CD4-positive, alpha-beta T cell (primary cell): ENCODE data around the gene ZSCAN5C. TPM values are rescaled to one million over a fixed set of nuclear protein-coding genes. Genes with fewer than 3 reads are reported as not detected.
"Not testable (repeated sequence)": the region's sequence is repeated elsewhere in the genome, so short reads cannot be mapped to it uniquely, and the experiment has no call there.

Experiments
- ATAC-seq: fragments of 200-7000 bp; cut with Tn5 transposase; one replicate; pipeline ENCODE4 v1.10.0; 2022; ENCODE audit warnings: mild to moderate bottlenecking; ENCODE audit not compliant: poor library complexity
- CTCF ChIA-PET: fragments of 350-600 bp; sonication (Branson Sonifier 250); formaldehyde crosslinking; loops from one replicate; lab custom pipeline; 2021; ENCODE audit warnings: antibody characterized with exemption, inconsistent platforms; lab: Charles Lee
- POLR2A ChIA-PET: fragments of 350-600 bp; sonication (Branson Sonifier 250); formaldehyde crosslinking; loops from one replicate; lab custom pipeline; 2021; ENCODE audit warnings: antibody characterized with exemption, inconsistent platforms; lab: Charles Lee
- DNase-seq, 14 experiments: peaks; one replicate each; pipeline ENCODE4 v3.0.0-alpha.2; 2013 to 2020; ENCODE audit warnings: mixed read lengths in 2 of 14
- H3K27ac ChIP-seq, 2 donors: one replicate each; pipeline versions ENCODE4 v1.5.1 to v1.7.0; 2013; ENCODE audit warnings: low read length in 2 of 2, low read depth in 1 of 2, mild to moderate bottlenecking in 1 of 2
- H3K27me3 ChIP-seq, 2 experiments: 1 replicate in 1 of 2; 2 replicates in 1 of 2; pipeline versions ENCODE4 v1.6.1 to v1.7.0; 2013; ENCODE audit warnings: low read length in 2 of 2, control low read depth in 1 of 2, mild to moderate bottlenecking in 1 of 2, moderate library complexity in 1 of 2; ENCODE audit not compliant: insufficient read depth in 2 of 2, control insufficient read depth in 1 of 2
- H3K36me3 ChIP-seq: one replicate; pipeline ENCODE4 v1.6.1; 2013; ENCODE audit warnings: low read length, control low read depth; ENCODE audit not compliant: insufficient read depth
- H3K4me1 ChIP-seq: one replicate; pipeline ENCODE4 v1.6.1; 2013; ENCODE audit warnings: low read length, control low read depth; ENCODE audit not compliant: insufficient read depth
- H3K4me3 ChIP-seq: one replicate; pipeline ENCODE4 v1.5.1; 2013; ENCODE audit warnings: mild to moderate bottlenecking, low read length, moderate library complexity
- H3K9me3 ChIP-seq, 2 experiments: 1 replicate in 1 of 2; 2 replicates in 1 of 2; pipeline versions ENCODE4 v1.6.1 to v1.7.0; 2013; ENCODE audit warnings: low read length in 2 of 2, mild to moderate bottlenecking in 2 of 2, control low read depth in 1 of 2, moderate library complexity in 1 of 2; ENCODE audit not compliant: control insufficient read depth in 1 of 2, insufficient read depth in 1 of 2
- H3K27ac Mint-ChIP-seq: one replicate; pipeline ENCODE4 v1.8.0; 2020; ENCODE audit warnings: mixed read lengths
- H3K27me3 Mint-ChIP-seq: one replicate; pipeline ENCODE4 v1.8.0; 2021; ENCODE audit warnings: mixed read lengths
- H3K36me3 Mint-ChIP-seq: one replicate; pipeline ENCODE4 v1.8.0; 2021; ENCODE audit warnings: low read depth, mixed read lengths
- H3K4me1 Mint-ChIP-seq: one replicate; pipeline ENCODE4 v1.8.0; 2021; ENCODE audit warnings: low read depth, mixed read lengths
- H3K4me3 Mint-ChIP-seq: one replicate; pipeline ENCODE4 v1.8.0; 2020; ENCODE audit warnings: mild to moderate bottlenecking, mixed read lengths
- H3K9me3 Mint-ChIP-seq: one replicate; pipeline ENCODE4 v1.8.0; 2020; ENCODE audit warnings: mixed read lengths
- CTCF ChIP-seq: fragments of 200-600 bp; IDR thresholded peaks from one replicate; pipeline ENCODE4 v1.8.0; 2022; ENCODE audit warnings: antibody characterized with exemption, mild to moderate bottlenecking
- intact Hi-C, 2 experiments: fragments of 100-400 bp; cut with DNase I in 1 of 2; cut with micrococcal nuclease in 1 of 2; formaldehyde crosslinking; loops; one replicate each; pipeline versions ENCODE4 v1.15.1 to v1.9.0; 2023 to 2025; cut with DNase I, micrococcal nuclease
- total RNA-seq, 174 experiments: library from RNA in 2 of 174; stranded (reverse) in 2 of 174; gene quantifications; one replicate each; pipeline ENCODE4 v1.2.3 and lab custom pipeline; 2021 to 2026

Gene ZSCAN5C
- total RNA-seq, 2 experiments from 2014 or later = not detected

DNA sequence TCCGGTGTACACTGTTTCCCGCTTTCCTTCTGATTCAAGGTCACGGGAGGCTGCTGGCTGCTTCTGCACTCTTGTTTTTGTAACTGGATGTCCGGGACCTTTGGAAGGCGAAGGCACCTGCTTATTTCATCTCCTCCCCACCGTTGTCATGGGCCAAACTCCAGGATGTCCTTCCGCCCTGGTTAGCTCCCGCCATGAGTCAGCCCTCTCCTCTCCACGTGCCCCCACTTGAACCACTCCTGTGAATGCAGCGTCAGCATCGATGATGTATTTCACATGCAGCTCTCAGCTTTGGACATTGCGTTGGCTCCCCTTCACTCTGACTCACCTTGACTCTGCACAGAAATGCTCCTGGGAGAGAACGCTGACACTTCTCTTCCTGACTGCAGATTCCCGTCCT lies 31.8 kb upstream of the ZSCAN5C start:
- peaks cover 4% of the 10 kb centered on the region for H3K4me1 Mint-ChIP-seq
- H3K36me3 Mint-ChIP-seq = no peaks in the 10 kb centered on the region
- no peak overlapping the region for H3K27ac Mint-ChIP-seq
- TF ChIP-seq CTCF = no peak
- peaks cover 0 to 5% of the 10 kb centered on the region in 2 experiments for H3K27me3 ChIP-seq
- H3K27ac ChIP-seq = no peak overlapping the region
- POLR2A ChIA-PET = no interaction called here
- no peak overlapping the region for H3K4me3 ChIP-seq
- H3K9me3 ChIP-seq = no peaks in the 10 kb centered on the region
- CTCF ChIA-PET = no interaction called here
- intact Hi-C loops = loop anchor here in 1 of 2 experiments (5.0 kb wide), 1 partner anchor 653 kb away; no protein-coding TSS in a partner anchor
- no peaks in the 10 kb centered on the region for H3K36me3 ChIP-seq
- DNase-seq (no peak), ATAC-seq (no peak)
- peaks cover 6% of the 10 kb centered on the region for H3K27me3 Mint-ChIP-seq
- no peak overlapping the region for H3K4me3 Mint-ChIP-seq
- H3K4me1 ChIP-seq = peaks cover 3% of the 10 kb centered on the region
- H3K9me3 Mint-ChIP-seq = no peaks in the 10 kb centered on the region

- no peak for ATAC-seq
- Mint-ChIP-seq H3K4me3 (no peak overlapping the region), H3K9me3 (no peaks in the 10 kb centered on the region), H3K27me3 (peaks cover 6% of the 10 kb centered on the region), H3K36me3 (no peaks in the 10 kb centered on the region), H3K27ac (no peak overlapping the region), H3K4me1 (peaks cover 4% of the 10 kb centered on the region)
- ChIA-PET CTCF (no interaction called here), POLR2A (no interaction called here)
- Histone ChIP-seq H3K9me3 (no peaks in the 10 kb centered on the region), H3K4me3 (no peak overlapping the region), H3K27me3 (peaks cover 0 to 2% of the 10 kb centered on the region in 2 experiments), H3K4me1 (peaks cover 3% of the 10 kb centered on the region), H3K36me3 (no peaks in the 10 kb centered on the region), H3K27ac (no peak overlapping the region)
- TF ChIP-seq CTCF = no peak
- intact Hi-C loops = loop anchor here in 1 of 2 experiments (5.0 kb wide), 1 partner anchor 657 kb away; no protein-coding TSS in a partner anchor
- no peak for DNase-seq
Observed at GRCh38 chr19:56174086-56174485, 28.0 kb upstream of the ZSCAN5C start.

- DNase-seq (no peak), ATAC-seq (no peak)
- H3K4me1 Mint-ChIP-seq = peaks cover 4% of the 10 kb centered on the region
- H3K4me3 Mint-ChIP-seq = no peak overlapping the region
- Histone ChIP-seq H3K4me3 (no peak overlapping the region), H3K36me3 (no peaks in the 10 kb centered on the region), H3K4me1 (peaks cover 3% of the 10 kb centered on the region), H3K27ac (no peak overlapping the region), H3K9me3 (no peaks in the 10 kb centered on the region), H3K27me3 (peaks cover 0 to 2% of the 10 kb centered on the region in 2 experiments)
- no peak overlapping the region for H3K27ac Mint-ChIP-seq
- no peaks in the 10 kb centered on the region for H3K9me3 Mint-ChIP-seq
- POLR2A ChIA-PET = no interaction called here
- no peaks in the 10 kb centered on the region for H3K36me3 Mint-ChIP-seq
- intact Hi-C loops = loop anchor here in 1 of 2 experiments (5.0 kb wide), 1 partner anchor 657 kb away; no protein-coding TSS in a partner anchor
- H3K27me3 Mint-ChIP-seq = peaks cover 6% of the 10 kb centered on the region
- CTCF ChIA-PET = no interaction called here
- no peak for TF ChIP-seq CTCF
Observed at GRCh38 chr19:56174550-56174949, 27.5 kb upstream of the ZSCAN5C start.

DNA sequence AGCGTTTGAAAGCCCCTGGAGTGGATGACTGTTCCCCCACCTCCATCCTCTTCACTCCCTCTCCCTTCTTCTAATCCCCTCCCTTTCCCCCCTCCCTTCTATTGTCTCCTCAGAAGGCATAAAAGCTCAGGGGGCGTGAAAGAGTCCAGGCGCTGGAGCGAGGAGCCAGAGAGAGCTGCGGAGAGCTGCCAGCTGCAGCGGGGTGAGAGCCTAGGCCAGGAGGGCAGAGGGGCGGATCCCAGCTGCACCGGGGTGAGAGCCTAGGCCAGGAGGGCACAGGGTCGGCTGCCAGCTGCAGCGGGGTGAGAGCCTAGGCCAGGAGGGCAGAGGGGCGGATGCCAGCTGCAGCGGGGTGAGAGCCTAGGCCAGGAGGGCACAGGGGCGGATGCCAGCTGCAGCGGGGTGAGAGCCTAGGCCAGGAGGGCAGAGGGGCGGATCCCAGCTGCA lies 26.2 kb upstream of the ZSCAN5C start, which contains the start of gene GALP:
TSS of gene GALP (plus strand) at position 148 of the 447 bp plus-strand sequence. CDS start 1,101 bp downstream, outside the sequence.
- intact Hi-C loops, H3K36me3 ChIP-seq, H3K4me1 Mint-ChIP-seq, H3K36me3 Mint-ChIP-seq, H3K27me3 Mint-ChIP-seq, H3K9me3 Mint-ChIP-seq, H3K4me3 ChIP-seq, CTCF ChIA-PET, H3K4me3 Mint-ChIP-seq, H3K9me3 ChIP-seq, H3K27ac ChIP-seq, H3K4me1 ChIP-seq, H3K27ac Mint-ChIP-seq, H3K27me3 ChIP-seq, ATAC-seq, POLR2A ChIA-PET, DNase-seq: not testable (repeated sequence)

- CTCF ChIA-PET, H3K4me3 Mint-ChIP-seq, H3K36me3 ChIP-seq, H3K27ac Mint-ChIP-seq, H3K4me3 ChIP-seq, H3K36me3 Mint-ChIP-seq, H3K4me1 Mint-ChIP-seq, ATAC-seq, intact Hi-C loops, H3K27me3 Mint-ChIP-seq, H3K9me3 Mint-ChIP-seq, H3K4me1 ChIP-seq, H3K27me3 ChIP-seq, DNase-seq, H3K27ac ChIP-seq, H3K9me3 ChIP-seq, POLR2A ChIA-PET: not testable (repeated sequence)
Observed at GRCh38 chr19:56176310-56176709, 25.8 kb upstream of the ZSCAN5C start.
